ENCODE measurements around the gene EIF2A. TPM values are rescaled to one million over a fixed set of nuclear protein-coding genes. Genes with fewer than 3 reads are reported as not detected.

Gene EIF2A
- total and polyA plus RNA-seq, 4 experiments from 2014 or later, result 49.3 to 95.3 (median 74.8) TPM

DNA sequence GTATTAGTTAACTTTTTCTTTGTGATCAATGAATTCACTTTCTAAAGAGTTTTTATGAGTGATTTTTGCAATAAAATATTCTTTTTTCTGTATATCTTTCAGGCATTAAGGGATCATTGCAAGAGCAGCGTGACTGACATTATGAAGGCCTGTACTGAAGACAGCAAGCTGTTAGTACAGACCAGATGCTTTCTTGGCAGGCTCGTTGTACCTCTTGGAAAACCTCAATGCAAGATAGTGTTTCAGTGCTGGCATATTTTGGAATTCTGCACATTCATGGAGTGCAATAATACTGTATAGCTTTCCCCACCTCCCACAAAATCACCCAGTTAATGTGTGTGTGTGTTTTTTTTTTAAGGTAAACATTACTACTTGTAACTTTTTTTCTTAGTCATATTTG lies 81.0 kb downstream of the EIF2A start:
- no peaks in the 10 kb centered on the region for H3K27me3 Mint-ChIP-seq
- Histone ChIP-seq H3K9me3 (ENCODE audit: control insufficient read depth in 1 of 2, low read length in 2 of 2) (no peaks in the 10 kb centered on the region), H3K36me3 (ENCODE audit: insufficient read depth, low read length) (peaks cover 14% of the 10 kb centered on the region), H3K4me3 (ENCODE audit: low read length in 2 of 2) (no peak overlapping the region), H3K4me1 (ENCODE audit: insufficient read depth, low read length) (no peaks in the 10 kb centered on the region), H3K27me3 (ENCODE audit: insufficient read depth, low read length) (no peaks in the 10 kb centered on the region), H3K27ac (ENCODE audit: low read depth, low read length) (no peak overlapping the region)
- peaks cover 6 to 21% (median 9%) of the 10 kb centered on the region in 4 donors for H3K4me1 Mint-ChIP-seq
- peaks cover 30 to 57% of the 10 kb centered on the region in 2 donors for H3K36me3 Mint-ChIP-seq
- DNase-seq, result no peak
- no peaks in the 10 kb centered on the region for H3K9me3 Mint-ChIP-seq
- H3K4me3 Mint-ChIP-seq, result no peak overlapping the region
- ChIA-PET CTCF (ENCODE audit: partially characterized antibody) (no interaction called here), POLR2A (ENCODE audit: partially characterized antibody) (no interaction called here)
- intact Hi-C loops (cut with micrococcal nuclease), result no loop called here
- peak overlapping the region in 1 of 7 donors; percentile 17 for H3K27ac Mint-ChIP-seq

DNA sequence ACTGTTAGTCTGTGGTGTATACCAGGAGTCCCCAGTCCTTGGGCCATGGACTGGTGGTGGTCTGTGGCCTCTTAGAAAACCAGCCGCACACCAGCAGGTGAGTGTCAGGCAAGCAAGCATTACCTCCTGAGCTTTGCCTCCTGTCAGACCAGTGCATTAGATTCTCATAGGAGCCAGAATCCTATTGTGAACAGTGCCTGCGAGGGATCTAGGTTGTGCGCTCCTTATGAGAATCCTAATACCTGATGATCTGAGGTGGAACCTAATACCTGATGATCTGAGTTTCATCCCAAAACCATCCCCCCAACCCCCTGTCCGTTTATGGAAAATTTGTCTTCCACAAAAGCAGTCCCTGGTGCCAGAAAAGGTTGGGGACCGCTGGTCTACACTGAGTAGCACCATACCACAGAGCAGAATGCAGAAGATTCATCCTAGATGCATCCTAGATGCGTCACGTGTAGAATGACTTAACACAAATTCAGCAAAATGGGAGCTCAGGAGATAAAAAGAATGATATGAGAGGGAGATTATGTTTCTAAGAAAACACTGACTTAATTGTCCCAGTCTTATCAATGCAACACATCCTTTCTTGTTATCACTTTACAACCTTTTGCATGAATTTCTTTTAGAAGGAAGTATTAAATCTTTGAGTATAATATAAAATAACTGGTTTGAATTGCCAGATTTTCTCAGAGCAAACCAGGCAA lies 85.1 kb downstream of the EIF2A start:
- CTCF ChIA-PET (ENCODE audit: partially characterized antibody), result no interaction called here
- Histone ChIP-seq H3K36me3 (ENCODE audit: insufficient read depth, low read length) (peaks cover 7% of the 10 kb centered on the region), H3K27ac (ENCODE audit: low read depth, low read length) (no peak overlapping the region), H3K4me1 (ENCODE audit: insufficient read depth, low read length) (peaks cover 17% of the 10 kb centered on the region), H3K27me3 (ENCODE audit: insufficient read depth, low read length) (no peaks in the 10 kb centered on the region), H3K9me3 (ENCODE audit: control insufficient read depth in 1 of 2, low read length in 2 of 2) (no peaks in the 10 kb centered on the region), H3K4me3 (ENCODE audit: low read length in 2 of 2) (no peak overlapping the region)
- Mint-ChIP-seq H3K9me3 (peaks cover 0 to 2% (median 0%) of the 10 kb centered on the region in 8 donors), H3K36me3 (peaks cover 18 to 31% of the 10 kb centered on the region in 2 donors), H3K27ac (peak overlapping the region in 3 of 7 donors; percentile 47 to 74 (median 49)), H3K27me3 (no peaks in the 10 kb centered on the region), H3K4me1 (peaks cover 21 to 34% (median 26%) of the 10 kb centered on the region in 4 donors), H3K4me3 (no peak overlapping the region)
- POLR2A ChIA-PET (ENCODE audit: partially characterized antibody), result no interaction called here
- intact Hi-C loops (cut with micrococcal nuclease), result loop anchor here (10.0 kb wide), 1 partner anchor 73 kb away; the partner anchor contains the start of gene ERICH6
- no peak for DNase-seq

DNA sequence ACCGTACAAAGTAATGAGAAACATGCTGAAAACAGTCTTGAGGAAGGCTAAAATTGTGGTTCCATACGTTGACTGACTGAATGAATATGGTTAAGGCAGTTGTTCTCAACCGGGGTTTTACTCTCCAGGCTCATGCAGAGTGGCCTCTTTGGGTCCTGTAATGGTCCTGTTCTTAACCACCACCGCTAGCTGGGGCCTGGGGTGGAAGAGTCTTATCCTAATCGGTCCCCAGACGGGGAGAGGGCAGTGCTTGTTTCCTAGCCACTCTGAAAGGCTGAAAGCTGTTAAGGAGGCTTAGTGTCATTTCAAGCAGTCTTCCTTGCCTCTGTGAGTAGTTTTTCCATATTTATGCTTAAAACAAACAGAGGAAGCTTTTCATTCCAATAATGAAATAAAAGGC lies 88.5 kb downstream of the EIF2A start:
- Histone ChIP-seq H3K27ac (ENCODE audit: low read depth, low read length) (no peak overlapping the region), H3K4me3 (ENCODE audit: low read length in 2 of 2) (no peak overlapping the region), H3K27me3 (ENCODE audit: insufficient read depth, low read length) (no peaks in the 10 kb centered on the region), H3K4me1 (ENCODE audit: insufficient read depth, low read length) (peaks cover 17% of the 10 kb centered on the region), H3K9me3 (ENCODE audit: control insufficient read depth in 1 of 2, low read length in 2 of 2) (no peaks in the 10 kb centered on the region), H3K36me3 (ENCODE audit: insufficient read depth, low read length) (peaks cover 7% of the 10 kb centered on the region)
- Mint-ChIP-seq H3K27me3 (no peaks in the 10 kb centered on the region), H3K36me3 (peaks cover 7 to 8% of the 10 kb centered on the region in 2 donors), H3K9me3 (peaks cover 0 to 2% (median 0%) of the 10 kb centered on the region in 8 donors), H3K4me3 (peak overlapping the region in 7 of 8 donors; percentile 26 to 79 (median 63)), H3K27ac (peak overlapping the region; percentile 42 to 85 (median 75)), H3K4me1 (peaks cover 22 to 41% (median 28%) of the 10 kb centered on the region in 4 donors)
- intact Hi-C loops (cut with micrococcal nuclease), result loop anchor here (5.0 to 10.0 kb wide), 2 partner anchors 33 to 70 kb away; partner anchors contain the start of genes ERICH6 and SELENOT
- CTCF ChIA-PET (ENCODE audit: partially characterized antibody), result interaction anchor here (0.7 to 1.2 kb wide), 2 partner anchors 29 to 69 kb away, joined by 3 to 4 read pairs; partner anchors contain the start of gene ERICH6
- POLR2A ChIA-PET (ENCODE audit: partially characterized antibody), result interaction anchor here (0.7 to 1.9 kb wide), 10 partner anchors 8 to 226 kb away, joined by 3 to 17 read pairs (median 3); partner anchors contain the start of genes EIF2A, ERICH6, SELENOT and SERP1
- DNase-seq, result no peak

DNA sequence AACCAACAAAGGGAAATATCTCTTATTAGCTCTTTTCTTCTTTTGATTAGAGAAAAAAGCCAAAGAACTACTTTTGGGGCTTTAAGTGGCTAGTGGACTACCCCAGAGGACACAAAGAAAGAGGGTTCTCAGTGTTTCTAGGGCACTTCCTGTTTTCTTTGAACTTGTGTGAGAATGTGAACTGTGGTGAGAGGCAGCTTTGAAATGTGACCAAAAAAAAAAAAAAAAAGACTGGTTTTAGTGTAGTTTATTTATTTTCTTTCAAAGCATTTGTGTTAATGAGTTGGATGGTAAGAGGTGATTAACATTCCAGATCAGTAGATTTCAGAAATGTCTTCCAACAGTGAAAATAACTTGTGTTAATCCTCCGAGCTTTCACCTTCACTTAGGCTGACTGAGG lies 88.9 kb downstream of the EIF2A start:
- POLR2A ChIA-PET (ENCODE audit: partially characterized antibody), result interaction anchor here (0.7 to 1.9 kb wide), 10 partner anchors 9 to 227 kb away, joined by 3 to 17 read pairs (median 3); partner anchors contain the start of genes EIF2A, ERICH6, SELENOT and SERP1

More for the DNA sequence above, 88.9 kb downstream of the EIF2A start:
- Histone ChIP-seq H3K4me1 (ENCODE audit: insufficient read depth, low read length) (peaks cover 17% of the 10 kb centered on the region), H3K36me3 (ENCODE audit: insufficient read depth, low read length) (peaks cover 3% of the 10 kb centered on the region), H3K4me3 (ENCODE audit: low read length in 2 of 2) (no peak overlapping the region), H3K27me3 (ENCODE audit: insufficient read depth, low read length) (no peaks in the 10 kb centered on the region), H3K27ac (ENCODE audit: low read depth, low read length) (no peak overlapping the region), H3K9me3 (ENCODE audit: control insufficient read depth in 1 of 2, low read length in 2 of 2) (no peaks in the 10 kb centered on the region)
- H3K9me3 Mint-ChIP-seq, result peaks cover 0 to 2% (median 0%) of the 10 kb centered on the region in 8 donors
- CTCF ChIA-PET (ENCODE audit: partially characterized antibody), result interaction anchor here (0.7 to 1.2 kb wide), 3 partner anchors 29 to 77 kb away, joined by 3 to 4 read pairs (median 3); partner anchors contain the start of gene ERICH6
- peaks cover 5% of the 10 kb centered on the region in 2 donors for H3K36me3 Mint-ChIP-seq
- DNase-seq, result peak in 4 of 5 donors; percentile 39 to 51 (median 45)
- intact Hi-C loops (cut with micrococcal nuclease), result loop anchor here (5.0 to 10.0 kb wide), 2 partner anchors 33 to 69 kb away; partner anchors contain the start of genes ERICH6 and SELENOT
- peak overlapping the region; percentile 26 to 79 (median 62) for H3K4me3 Mint-ChIP-seq
- H3K27me3 Mint-ChIP-seq, result no peaks in the 10 kb centered on the region
- H3K27ac Mint-ChIP-seq, result peak overlapping the region; percentile 42 to 85 (median 77)
- peaks cover 21 to 41% (median 28%) of the 10 kb centered on the region in 4 donors for H3K4me1 Mint-ChIP-seq

Other genes with a start within 250 kb of the EIF2A start
- 10 to 100 TPM; 25.3 to 25.7 TPM for gene TSC22D2, start 138.5 kb upstream of the EIF2A start, total RNA-seq
- 10 to 100 TPM in 1 of 2 donors, 1 to 10 TPM in 1; 5.5 to 14.1 TPM for gene TSC22D2, start 138.5 kb upstream of the EIF2A start, polyA plus RNA-seq
- 100 to 1,000 TPM; 122 to 128 TPM for gene SERP1, start 291 bp upstream of the EIF2A start, total RNA-seq
- gene SERP1, start 291 bp upstream of the EIF2A start, polyA plus RNA-seq, result 100 to 1,000 TPM; 107 to 129 TPM
- 10 to 100 TPM; 71.8 to 87.1 TPM for gene SELENOT, start 56.5 kb downstream of the EIF2A start, total RNA-seq
- 100 to 1,000 TPM; 294 to 408 TPM for gene SELENOT, start 56.5 kb downstream of the EIF2A start, polyA plus RNA-seq
- gene ERICH6, start 157.1 kb downstream of the EIF2A start, total RNA-seq, result not detected
- gene ERICH6, start 157.1 kb downstream of the EIF2A start, polyA plus RNA-seq, result under 1 TPM in 1 of 2 donors, not detected in 1; 0.75 TPM
- gene SIAH2, start 216.4 kb downstream of the EIF2A start, total RNA-seq, result 10 to 100 TPM; 28.3 to 29.5 TPM
- gene SIAH2, start 216.4 kb downstream of the EIF2A start, polyA plus RNA-seq, result 10 to 100 TPM; 35.9 to 48.3 TPM

All from CD4-positive, alpha-beta memory T cell (primary cell).